EL (cell line): ENCODE data around the gene OR10G3.
"Not testable (repeated sequence)": the region's sequence is repeated elsewhere in the genome, so short reads cannot be mapped to it uniquely, and the experiment has no call there.

Source experiments
- DNase-seq: peaks from one replicate; pipeline ENCODE4 v3.0.0-alpha.2; 2016

OR10G3 gene, protein sequence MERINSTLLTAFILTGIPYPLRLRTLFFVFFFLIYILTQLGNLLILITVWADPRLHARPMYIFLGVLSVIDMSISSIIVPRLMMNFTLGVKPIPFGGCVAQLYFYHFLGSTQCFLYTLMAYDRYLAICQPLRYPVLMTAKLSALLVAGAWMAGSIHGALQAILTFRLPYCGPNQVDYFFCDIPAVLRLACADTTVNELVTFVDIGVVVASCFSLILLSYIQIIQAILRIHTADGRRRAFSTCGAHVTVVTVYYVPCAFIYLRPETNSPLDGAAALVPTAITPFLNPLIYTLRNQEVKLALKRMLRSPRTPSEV

DNA sequence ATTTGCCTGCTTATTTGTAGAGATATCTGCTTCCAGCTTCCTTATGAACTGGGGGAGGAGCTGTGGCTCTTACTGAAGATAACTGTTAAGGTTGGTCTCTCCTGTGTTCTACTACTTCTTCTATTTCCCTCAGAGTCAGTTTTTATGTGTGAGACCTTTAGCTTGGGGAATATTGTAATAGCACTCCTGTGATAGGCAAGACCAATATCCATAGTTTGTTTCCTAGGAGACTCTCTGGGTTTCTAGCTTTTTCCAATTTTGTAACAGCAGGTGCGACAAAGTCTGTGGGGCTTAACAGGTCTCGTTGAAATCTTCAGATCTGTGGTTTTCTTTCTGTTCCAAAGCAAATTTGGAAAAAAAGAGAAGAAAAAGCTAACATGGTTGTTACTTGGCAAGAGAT, at the start of gene OR10G3:
Gene OR10G3 (minus strand): TSS at position 101 of the 400 bp plus-strand sequence. CDS start 9,332 bp downstream, outside the sequence.
- DNase-seq, result no peak

DNA sequence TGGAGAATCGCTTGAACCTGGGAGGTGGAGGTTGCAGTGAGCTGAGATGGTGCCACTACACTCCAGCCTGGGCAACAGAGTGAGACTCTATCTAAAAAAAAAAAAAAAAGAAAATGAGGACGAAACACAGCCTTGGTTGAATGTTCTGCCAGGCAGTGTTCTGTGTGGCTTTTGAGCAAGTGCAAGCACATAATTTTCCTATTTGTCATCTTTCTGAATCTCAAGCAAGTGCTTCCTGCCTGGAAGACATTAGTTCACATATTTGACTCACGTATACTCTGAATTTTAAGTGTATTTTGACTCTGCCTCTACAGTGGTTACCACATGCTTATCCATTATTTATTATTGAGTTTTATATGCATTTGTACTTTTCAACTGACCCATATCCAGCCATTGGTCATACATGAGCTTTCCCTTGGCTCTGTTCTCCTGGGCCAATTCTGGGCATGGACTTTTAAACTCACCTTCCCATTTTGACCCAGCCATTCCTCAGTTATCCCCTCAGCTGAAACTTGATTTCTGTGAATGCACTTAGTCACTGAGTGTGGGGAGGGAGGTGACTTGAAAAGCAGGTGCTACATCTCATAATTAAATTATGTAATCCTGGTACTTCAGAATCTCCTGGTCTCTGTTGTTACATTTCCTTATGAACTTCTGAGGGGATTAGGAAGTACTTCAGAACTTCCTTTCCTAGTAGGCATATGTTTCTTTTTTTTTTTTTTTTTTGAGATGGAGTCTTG, 46.8 kb upstream of the OR10G3 start:
- DNase-seq, result peak; percentile 31

DNA sequence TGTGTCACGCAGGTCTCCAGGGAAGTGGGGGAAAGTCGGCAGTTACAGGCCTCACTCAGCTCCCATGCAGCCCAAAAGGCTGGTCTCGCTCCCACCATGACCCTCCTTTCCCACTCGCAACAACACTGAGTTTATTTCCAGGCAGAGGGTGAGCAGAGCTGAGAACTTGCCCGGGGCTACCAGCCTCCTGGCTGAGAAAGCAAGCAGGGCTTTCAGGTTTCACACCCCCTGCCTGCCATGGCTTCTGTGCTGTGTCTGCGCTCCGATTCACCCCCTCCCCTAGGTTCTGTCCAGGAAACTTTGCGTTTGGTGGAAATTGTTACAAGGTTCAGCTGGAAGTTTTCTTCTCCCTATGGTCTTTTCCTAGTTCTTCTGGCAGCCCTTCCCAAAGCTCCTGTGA, 37.7 kb upstream of the OR10G3 start:
- DNase-seq, result no peak

DNA sequence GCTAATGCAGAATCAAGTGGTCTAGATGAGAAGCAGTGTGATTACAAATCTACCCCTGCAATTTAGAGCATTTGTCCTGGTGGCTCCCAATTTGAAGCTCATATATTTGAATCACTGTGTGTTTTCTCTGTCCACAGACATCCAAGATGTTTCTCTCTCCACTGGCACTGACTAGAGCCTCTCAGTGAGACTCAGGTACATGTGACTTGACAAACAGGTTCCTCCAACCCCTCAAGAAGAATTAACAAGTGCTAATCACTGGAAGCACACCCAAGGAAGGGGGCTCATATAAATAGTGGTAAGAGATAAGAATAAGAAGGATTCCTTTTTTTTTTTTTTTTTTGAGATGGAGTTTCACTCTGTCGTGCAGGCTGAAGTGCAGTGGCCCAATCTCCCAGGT, 34.4 kb upstream of the OR10G3 start:
- no peak for DNase-seq

DNA sequence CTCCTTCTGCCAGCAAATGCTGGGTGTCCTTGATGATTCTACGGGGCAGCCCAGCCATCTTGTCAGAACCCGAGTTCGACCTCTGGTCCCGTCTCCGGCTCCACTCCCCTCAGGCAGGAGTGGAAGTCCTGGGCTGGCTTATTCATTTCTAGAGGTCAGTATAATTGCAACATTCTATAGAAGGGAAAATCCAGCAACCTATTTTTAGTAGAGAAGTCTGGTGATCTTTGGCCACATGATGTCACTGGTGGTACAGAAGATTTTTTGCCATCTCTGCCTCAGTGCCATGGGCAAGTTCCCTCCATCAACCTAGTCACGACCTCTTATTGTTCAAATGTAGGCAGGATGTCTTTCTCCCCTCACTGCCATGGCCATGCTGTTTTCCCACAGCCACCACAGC, 32.4 kb upstream of the OR10G3 start:
- DNase-seq, result peak; percentile 2

DNA sequence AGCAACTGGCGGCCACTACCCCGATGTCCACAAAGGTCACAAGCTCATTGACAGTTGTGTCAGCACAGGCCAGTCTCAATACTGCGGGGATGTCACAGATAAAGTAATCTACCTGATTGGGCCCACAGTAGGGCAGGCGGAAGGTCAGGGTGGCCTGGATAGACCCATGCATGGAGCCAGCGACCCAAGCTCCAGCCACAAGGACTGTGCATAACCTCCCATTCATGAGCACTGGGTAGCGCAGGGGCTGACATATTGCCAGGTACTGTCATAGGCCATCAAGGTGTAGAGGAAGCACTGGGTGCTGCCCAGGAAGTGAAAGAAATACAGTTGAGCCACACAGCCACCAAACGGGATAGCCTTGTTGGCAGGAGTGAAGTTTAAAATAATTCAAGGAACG, 22.3 kb upstream of the OR10G3 start:
- DNase-seq, result not testable (repeated sequence)

DNA sequence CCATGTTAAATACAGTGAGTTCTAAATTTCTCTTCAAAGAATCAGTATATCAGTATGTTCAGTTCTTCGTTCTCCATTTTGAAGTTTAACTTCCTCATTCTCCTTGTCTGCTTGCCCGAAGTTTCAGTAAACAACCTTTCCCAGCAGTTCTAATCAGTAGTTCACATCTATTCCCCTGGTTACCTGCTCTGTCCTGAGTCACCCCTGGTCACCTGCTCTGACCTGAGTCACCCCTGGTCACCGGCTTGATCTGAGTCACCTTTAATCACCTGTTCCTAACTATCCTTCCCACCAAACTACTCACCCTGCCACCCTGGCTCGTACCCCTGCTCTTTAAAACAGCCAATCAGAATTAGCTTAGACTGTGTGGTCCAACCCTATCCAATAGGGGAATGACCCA, 9.4 kb upstream of the OR10G3 start:
- DNase-seq, result no peak

DNA sequence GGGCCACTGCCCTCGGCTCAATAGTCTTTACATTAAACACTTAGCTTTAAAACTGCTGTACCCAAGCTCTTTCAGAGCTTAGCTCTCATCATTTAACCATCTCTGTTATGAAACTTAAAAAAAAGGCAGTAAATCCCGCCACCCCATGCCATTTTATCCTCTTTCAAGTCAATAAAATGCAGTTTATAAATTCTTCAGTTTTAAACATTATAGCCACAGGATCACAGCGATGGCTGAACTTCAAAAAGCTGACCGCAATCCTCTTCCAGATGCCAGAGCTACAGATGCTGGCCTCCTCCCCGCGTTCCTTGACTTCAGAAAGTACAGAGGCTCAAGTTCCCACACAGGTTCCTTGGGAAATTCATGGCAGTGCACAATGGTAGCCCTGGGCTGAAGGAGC, 4.2 kb downstream of the OR10G3 start:
- peak; percentile 8 for DNase-seq

DNA sequence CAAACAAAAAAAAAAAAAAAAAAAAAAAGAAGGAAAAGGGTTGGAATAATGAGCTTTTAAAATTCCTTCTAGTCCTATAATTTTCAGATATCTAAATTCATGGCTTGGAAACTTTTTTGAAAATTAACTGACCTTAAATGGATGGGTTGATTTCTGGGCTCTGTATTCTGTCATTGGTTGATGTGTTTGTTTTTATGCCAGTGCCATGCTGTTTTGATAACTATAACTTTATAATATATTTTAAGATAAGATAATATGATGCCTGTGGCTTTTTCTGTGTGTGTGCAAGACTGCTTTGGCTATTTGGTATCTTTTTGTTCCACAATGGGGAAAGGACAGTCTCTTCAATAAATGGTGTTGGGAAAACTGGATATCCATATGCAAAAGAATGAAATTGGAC, 7.3 kb downstream of the OR10G3 start:
- DNase-seq, result no peak

DNA sequence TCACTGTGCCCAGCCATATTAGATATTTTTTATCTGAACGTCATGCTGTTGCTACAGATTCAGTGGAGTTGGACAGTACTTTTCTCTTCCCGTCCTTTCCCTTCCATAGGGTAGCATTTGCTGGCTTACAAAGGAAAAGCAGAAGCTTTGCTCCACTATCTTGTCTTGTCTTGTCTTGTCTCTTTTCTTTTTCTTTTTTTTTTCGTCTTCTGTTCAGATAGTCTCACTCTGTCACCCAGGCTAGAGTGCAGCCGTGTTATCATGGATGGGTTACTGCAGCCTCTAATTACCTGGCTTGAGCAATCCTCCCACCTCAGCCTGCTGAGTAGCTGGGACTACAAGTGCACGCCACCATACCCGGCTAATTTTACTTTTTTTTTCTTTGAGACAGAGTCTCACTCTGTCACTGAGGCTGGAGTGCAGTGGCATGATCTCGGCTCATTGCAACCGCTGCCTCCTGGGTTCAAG, 21.1 kb downstream of the OR10G3 start:
- DNase-seq, result no peak

DNA sequence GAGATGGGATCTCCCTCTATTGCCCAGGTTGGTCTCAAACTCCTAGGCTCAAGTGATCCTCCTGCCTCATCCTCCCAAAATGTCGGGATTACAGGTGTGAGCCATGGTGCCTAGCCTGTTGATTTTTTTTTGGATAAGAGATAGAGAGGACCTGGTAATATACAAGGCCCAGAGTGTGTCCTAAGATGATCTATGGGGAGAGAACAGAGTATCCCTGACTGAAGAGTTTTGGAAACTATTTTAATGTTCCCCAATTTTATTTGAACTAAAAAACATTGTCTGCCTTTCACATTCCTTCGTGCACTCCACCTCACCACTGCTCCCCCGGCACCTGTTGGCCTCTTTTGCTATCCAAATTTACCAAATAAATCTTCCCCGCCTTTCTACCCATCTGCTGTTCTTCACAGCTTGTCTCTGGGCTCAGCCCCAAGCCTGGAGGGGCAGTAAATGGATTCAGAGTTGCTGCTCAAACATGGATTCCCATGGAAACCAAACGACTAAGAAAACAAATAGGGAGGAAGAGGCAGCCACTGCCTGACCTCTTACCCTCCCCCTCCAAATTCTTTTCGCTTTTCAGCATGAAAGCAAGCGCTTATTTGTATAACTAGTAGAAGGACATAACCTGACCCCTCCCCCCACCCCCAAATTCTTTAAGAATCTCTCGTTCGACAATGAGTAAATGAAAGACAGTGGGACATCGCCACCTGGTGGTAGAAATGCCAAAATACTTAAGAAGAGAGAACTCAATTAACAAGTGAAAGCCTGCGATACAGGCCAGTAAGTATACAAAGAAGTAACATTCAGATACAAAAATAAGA, 22.6 kb downstream of the OR10G3 start:
- DNase-seq, result peak; percentile 91

DNA sequence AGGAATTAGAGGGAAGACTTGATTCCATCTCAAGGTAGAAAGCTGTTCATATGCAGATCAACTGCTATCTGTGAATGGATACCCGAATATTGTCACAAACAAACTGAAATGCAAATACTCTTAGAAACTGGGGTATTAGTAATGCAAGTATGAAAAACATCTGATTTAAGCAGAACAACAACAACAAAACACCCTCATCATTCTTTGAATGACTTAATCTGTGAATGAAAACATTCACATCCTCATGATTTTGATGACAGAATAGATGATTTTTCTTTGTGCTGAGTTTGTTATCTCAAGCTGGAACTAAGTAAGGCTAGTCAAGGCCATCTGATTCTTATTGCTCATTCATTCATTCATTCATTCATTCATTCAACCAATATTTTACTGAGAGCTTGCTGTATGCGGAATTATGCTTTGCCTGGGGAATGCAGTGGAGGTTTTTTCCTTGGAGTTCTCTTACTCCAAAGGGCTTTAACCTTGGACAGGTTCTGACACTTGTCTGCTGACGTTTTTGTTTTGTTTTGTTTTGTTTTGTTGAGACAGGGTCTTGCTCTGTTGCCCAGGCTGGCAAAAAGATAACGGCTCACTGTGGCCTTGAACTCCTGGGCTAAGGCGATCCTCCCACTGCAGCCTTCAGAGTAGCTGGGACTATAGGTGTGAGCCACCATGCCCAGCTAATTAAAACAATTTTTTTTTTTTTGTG, 23.3 kb downstream of the OR10G3 start:
- DNase-seq, result no peak

DNA sequence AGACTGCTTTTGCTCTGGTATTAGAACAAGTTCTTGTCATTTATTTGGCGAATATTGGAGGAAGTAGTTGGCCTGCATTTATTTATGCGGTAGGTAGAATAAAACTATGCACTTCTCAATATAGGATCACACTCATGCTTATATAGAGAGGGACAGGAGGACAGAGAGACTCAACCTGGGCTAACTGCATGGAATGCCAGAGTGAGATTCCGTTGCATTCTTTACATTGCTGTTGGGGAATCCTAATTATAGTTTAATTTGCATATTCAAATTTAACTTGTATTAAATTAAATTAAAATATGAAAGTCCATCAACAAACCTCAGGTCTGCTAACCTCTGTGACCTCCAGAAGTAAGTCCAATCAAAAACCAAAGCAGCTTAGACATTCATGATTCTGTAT, 26.6 kb downstream of the OR10G3 start:
- DNase-seq, result no peak

DNA sequence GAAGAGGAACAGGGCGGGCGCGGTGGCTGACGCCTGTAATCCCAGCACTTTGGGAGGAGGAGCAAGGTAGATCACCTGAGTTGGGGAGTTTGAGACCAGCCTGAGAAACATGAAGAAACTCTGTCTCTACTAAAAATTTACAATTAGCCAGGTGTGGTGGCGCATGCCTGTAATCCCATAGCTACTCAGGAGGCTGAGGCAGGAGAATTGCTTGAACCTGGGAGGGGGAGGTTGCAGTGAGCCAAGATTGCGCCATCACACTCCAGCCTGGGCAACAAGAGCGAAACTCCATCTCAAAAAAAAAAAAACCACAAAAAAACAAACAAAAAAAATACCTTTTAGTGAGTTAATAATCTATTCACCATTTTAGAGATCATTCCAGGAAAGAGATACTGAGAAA, 35.3 kb downstream of the OR10G3 start:
- not testable (repeated sequence) for DNase-seq

DNA sequence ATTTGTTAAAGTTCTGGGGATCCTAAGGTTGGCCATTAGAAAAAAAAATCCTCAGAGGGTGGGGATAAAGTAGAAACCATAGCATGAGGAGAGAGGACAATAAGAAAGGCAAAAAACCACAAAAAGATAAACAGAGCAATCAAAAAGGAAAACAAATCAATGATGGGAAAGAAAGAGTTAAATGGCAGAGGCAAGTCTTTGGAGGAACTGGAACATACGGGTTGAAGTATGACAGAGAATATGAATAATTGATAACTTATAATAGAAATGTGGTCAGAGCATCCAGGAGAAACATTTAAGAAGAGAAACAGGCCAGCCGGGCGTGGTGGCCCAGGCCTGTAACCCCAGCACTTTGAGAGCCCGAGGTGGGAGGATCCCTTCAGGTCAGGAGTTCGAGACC, 35.9 kb downstream of the OR10G3 start:
- no peak for DNase-seq

DNA sequence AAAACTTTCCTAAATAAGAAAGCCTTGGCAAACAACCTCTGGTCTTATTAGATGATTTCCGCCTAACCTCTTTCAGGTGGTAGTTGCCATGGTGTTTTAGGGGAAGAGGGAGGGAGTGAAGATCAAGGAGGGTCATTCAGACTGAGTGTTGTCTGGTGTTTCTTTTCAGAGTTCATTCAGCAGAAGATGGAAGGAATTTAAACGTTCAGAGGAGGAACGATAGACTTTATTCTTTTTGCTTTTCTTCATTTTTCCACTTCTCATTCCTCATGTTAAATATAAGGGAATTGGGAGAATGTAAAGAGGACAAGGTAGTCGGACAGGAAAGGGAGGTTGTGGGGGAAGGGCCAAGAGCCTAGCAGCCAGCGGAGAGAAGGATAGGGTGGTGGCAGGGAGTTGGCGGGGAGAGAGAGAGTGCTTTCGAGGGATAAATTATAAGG, 36.3 kb downstream of the OR10G3 start:
- DNase-seq, result no peak

DNA sequence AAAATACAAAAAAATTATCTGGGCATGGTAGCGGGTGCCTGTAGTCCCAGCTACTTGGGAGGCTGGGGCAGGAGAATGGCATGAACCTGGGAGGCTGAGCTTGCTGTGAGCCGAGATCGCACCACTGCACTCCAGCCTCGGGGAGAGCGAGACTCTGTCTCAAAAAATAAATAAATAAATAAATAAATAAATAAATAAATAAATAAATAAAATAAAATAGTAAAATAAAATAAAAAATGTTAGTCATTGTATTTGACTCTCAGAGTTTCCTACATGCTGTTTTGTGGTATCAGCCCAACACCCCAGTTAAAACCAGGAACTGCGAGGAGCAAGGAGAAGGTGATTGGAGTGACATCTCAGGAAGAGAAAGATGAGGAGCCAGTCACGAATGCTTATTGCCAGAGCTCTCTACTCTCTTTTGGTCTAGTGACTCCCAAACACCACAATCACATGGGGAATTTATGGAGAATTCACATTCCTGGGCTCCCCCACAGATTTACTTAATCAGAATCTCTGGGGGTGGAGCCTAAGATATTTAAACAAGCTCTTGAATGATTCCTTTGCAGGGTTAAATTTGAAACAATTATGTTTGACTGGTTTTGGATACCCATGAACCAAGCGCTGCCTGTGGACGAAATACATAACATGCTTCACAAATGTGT, 38.3 kb downstream of the OR10G3 start:
- no peak for DNase-seq

DNA sequence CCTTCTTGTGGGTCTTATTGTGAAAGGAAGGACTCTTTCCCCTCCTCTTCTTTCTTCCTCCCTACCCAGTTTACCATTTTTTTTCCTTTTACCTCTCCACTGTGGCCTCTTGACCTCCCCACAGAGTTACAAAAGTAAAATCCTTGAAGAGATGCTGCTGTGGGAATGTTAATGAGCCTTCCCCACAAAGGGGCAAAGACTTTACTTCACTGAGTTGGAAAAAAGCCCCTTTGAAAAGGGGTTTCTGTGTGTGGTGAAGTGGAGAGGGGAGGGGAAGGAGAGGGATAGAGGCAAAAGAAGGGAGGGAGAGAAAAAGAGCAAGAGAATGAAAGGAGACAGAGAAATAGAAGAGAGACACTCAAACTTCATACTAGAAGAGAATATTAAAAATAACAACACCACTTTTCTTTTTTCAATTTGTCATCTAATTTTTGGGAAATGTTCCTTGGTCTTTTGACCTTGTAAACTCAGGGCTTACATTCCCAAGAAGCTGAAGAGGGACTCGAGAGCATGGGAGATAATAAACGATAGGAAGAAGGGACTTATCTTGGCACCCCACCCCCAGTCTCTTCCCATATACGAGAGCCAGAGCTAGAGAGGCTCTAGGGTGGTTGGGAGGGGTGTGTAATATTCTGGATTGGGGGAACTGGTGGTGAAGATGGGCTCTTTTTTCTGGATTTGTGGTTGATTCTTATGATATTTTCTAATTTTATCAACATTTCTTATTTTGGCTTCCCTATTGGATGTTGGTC, 40.5 kb downstream of the OR10G3 start:
- no peak for DNase-seq

DNA sequence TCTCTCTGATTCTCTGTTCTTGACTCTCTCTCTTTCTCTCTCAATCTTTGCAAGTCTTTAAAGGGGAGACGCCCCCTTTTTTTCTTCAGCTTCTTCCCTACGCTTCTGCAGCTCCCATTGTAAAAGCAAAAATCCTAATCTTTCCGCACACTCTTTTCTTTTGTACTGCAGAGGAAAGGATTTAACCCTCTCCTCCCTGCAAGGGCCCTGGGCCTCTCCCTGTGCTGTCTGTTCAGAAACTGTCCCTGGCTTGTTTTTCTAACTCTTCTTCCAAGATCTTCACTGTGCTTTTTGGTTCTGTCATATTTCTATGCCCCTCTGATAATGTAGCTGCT, 42.8 kb downstream of the OR10G3 start:
- no peak for DNase-seq

DNA sequence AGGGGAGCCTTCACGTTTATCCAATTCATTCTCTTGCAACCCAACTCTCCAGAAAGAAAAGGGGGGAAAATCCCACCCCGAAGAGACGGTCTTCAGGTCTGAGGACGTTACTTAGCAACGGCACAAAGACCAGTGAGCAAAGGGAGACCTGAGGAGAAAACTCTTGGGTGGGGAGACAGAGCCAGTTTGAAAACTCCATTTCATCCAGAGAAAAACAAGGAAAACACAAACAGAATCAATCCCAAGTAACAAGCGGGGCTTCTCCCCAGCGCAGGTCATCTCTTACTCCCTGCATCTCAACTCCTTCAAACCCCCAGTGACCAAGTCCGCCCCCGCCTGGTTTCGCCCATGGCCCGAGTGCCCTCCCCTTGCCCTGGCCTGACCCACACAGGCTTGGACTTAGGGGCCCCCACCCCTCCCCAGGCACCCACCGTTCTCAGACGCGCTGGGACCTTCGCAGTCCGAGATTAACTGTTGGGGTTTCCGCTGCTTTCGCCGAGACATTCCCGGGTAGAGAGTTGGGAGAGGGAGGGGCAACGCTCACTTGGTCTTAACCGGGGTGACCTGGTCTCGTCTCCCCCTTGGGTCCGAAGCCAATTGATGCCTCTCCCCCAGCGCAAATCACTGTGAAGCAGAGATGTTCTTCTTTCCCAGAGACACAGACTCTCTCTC, 43.3 kb downstream of the OR10G3 start:
- DNase-seq, result no peak
